Measurements from ENCODE around the gene HNRNPLL. TPM values are rescaled to one million over a fixed set of nuclear protein-coding genes. Genes with fewer than 3 reads are reported as not detected.
"Not testable (repeated sequence)": the region's sequence is repeated elsewhere in the genome, so short reads cannot be mapped to it uniquely, and the experiment has no call there.

The HNRNPLL gene
- polyA plus RNA-seq, 1 of the 3 experiments (the other 2 are of a cell fraction), result 24.4 TPM

DNA sequence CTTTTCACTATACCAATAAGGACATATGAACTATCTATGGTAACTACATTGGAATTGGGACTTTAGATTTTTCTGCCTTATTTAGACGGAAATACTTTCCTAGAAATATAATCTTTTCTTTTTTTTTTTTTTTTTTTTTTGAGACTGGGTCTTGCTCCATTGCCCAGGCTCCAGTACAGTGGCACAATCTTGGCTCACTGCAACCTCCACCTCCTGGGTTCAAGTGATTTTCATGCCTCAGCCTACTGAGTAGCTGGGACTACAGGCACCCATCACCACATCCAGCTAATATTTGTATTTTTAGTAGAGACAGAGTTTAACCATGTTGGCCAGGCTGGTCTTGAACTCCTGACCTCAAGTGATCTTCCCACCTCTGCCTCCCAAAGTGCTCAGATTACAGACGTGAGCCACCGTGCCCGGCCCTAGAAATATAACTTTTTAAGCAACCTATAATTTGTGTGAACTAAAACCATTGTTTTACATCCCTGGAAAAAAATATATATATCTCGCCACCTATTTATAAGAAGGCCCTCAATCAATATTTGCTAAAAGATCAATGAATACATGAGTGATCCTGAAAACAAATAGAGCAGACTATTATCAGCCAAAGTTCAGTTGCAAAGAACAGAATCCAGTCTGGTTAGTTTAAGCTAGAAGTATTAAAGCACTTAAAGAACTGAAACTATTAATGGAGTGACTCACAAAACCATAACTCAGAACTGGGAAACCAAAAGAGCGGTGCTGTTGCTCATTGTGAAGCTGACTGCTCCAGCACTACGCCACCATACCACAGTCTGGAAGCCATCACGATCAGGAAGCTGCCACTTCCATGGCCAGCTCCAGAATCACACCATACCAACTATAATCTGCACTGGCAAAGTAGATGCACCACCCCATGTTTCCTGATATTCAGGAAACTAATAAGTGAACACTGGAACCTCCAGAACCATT, 8.4 kb upstream of the HNRNPLL start:
- Histone ChIP-seq H3K9ac (no peak overlapping the region), H3K27ac (ENCODE audit: low read depth in 2 of 2, low read length in 1 of 2) (no peak overlapping the region), H3K36me3 (replicated peaks in 1 of 2; ENCODE audit: control insufficient read depth in 1 of 2, insufficient read depth in 2 of 2, low read length in 1 of 2) (no peaks in the 10 kb centered on the region), H3F3A (replicated peaks; ENCODE audit: insufficient read depth) (no peaks in the 10 kb centered on the region), H3K9me2 (no peaks in the 10 kb centered on the region), H3K4me3 (ENCODE audit: low read depth in 2 of 2, low read length in 1 of 2) (no peak overlapping the region), H3K9me3 (no peaks in the 10 kb centered on the region), H3K79me2 (ENCODE audit: insufficient read depth) (no peaks in the 10 kb centered on the region), H3K4me1 (ENCODE audit: control insufficient read depth in 1 of 2, insufficient read depth in 2 of 2, low read depth in 1 of 2, low read length in 1 of 2) (no peaks in the 10 kb centered on the region), H3K27me3 (ENCODE audit: insufficient read depth) (no peaks in the 10 kb centered on the region), H4K20me1 (ENCODE audit: insufficient read depth) (no peaks in the 10 kb centered on the region), H3K4me2 (no peak overlapping the region), H2AFZ (ENCODE audit: low read depth) (no peak overlapping the region)
- ChIA-PET CTCF (interaction anchor here (0.6 to 17.0 kb wide), 7 partner anchors 7 to 189 kb away, joined by 3 to 308 read pairs (median 3); partner anchors contain the start of gene HNRNPLL), POLR2A (interaction anchor here (0.6 kb wide), 1 partner anchor 106 kb away, joined by 4 read pairs; no protein-coding TSS in a partner anchor)
- WGBS (ENCODE audit: low lambda C conversion rate), result 82% methylated on average over 8 of the region's 8 CpGs
- no peak for DNase-seq
- TF ChIP-seq EZH2phosphoT487 (IDR thresholded peaks at IDR 0.05; ENCODE audit: borderline replicate concordance, low read depth) (no peak), JUND (IDR thresholded peaks at IDR 0.05) (no peak)

DNA sequence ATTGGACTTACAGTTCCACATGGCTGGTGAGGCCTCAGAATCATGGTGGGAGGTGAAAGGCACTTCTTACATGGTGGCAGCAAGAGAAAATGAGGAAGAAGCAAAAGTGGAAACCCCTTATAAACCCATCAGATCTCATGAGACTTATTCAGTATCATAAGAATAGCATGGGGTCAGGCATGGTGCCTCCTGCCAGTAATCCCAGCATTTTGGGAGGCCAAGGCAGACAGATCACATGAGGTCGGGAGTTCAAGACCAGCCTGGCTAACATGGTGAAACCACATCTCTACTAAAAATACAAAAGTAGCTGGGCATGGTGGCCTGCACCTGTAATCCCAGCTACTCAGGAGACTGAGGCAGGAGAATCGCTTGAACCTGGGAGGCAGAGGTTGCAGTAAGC, 6.5 kb upstream of the HNRNPLL start:
- H3F3A ChIP-seq (replicated peaks; ENCODE audit: insufficient read depth); H3K9me3 ChIP-seq; H3K4me2 ChIP-seq; DNase-seq; H4K20me1 ChIP-seq (ENCODE audit: insufficient read depth); H3K36me3 ChIP-seq (replicated peaks in 1 of 2; ENCODE audit: control insufficient read depth in 1 of 2, insufficient read depth in 2 of 2, low read length in 1 of 2); H3K27ac ChIP-seq (ENCODE audit: low read depth in 2 of 2, low read length in 1 of 2); H3K4me3 ChIP-seq (ENCODE audit: low read depth in 2 of 2, low read length in 1 of 2); H2AFZ ChIP-seq (ENCODE audit: low read depth); H3K9me2 ChIP-seq; H3K79me2 ChIP-seq (ENCODE audit: insufficient read depth); H3K27me3 ChIP-seq (ENCODE audit: insufficient read depth); H3K9ac ChIP-seq; H3K4me1 ChIP-seq (ENCODE audit: control insufficient read depth in 1 of 2, insufficient read depth in 2 of 2, low read depth in 1 of 2, low read length in 1 of 2): not testable (repeated sequence)
- 93% methylated on average over 2 of the region's 2 CpGs for WGBS (ENCODE audit: low lambda C conversion rate)
- ChIA-PET CTCF (interaction anchor here (1.0 to 17.0 kb wide), 2 partner anchors 17 to 27 kb away, joined by 3 to 308 read pairs; no protein-coding TSS in a partner anchor), POLR2A (interaction anchor here (0.6 kb wide), 1 partner anchor 556 kb away, joined by 3 read pairs; no protein-coding TSS in a partner anchor)

DNA sequence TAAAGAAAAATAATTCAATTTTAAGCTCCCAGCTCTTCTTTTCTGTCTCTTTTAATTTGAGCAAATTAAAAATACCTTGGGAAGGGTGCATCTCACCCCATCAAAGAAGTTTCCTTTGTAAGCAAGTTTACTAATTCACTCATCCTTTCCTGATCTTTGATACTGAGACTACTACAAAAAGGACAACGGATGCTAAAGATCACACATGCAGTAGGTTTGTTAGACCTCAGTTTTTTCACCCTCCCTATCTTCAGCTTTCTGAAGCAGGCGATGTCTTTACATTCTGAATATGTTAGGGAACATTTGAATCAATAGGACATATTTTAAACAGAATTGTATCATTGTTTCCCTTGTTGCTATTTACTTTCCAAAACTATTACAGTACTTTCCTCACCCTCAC, 6.0 kb upstream of the HNRNPLL start:
- Histone ChIP-seq H3K4me1 (ENCODE audit: control insufficient read depth in 1 of 2, insufficient read depth in 2 of 2, low read depth in 1 of 2, low read length in 1 of 2) (peaks cover 0 to 3% of the 10 kb centered on the region in 2 experiments; a peak in 2 of 4 replicates), H3K27ac (ENCODE audit: low read depth in 2 of 2, low read length in 1 of 2) (no peak overlapping the region), H3K79me2 (ENCODE audit: insufficient read depth) (no peaks in the 10 kb centered on the region), H3K36me3 (replicated peaks in 1 of 2; ENCODE audit: control insufficient read depth in 1 of 2, insufficient read depth in 2 of 2, low read length in 1 of 2) (no peaks in the 10 kb centered on the region), H3K9me3 (no peaks in the 10 kb centered on the region), H2AFZ (ENCODE audit: low read depth) (no peak overlapping the region), H3K4me2 (no peak overlapping the region), H3K9ac (no peak overlapping the region), H4K20me1 (ENCODE audit: insufficient read depth) (no peaks in the 10 kb centered on the region), H3F3A (replicated peaks; ENCODE audit: insufficient read depth) (peaks cover 8% of the 10 kb centered on the region), H3K4me3 (ENCODE audit: low read depth in 2 of 2, low read length in 1 of 2) (no peak overlapping the region), H3K27me3 (ENCODE audit: insufficient read depth) (no peaks in the 10 kb centered on the region), H3K9me2 (no peaks in the 10 kb centered on the region)
- 88% methylated on average over 2 of the region's 2 CpGs for WGBS (ENCODE audit: low lambda C conversion rate)
- POLR2A ChIA-PET, result no interaction called here
- TF ChIP-seq EP300 (IDR thresholded peaks at IDR 0.05; ENCODE audit: borderline replicate concordance in 1 of 2, low read depth in 1 of 2, low read length in 1 of 2) (no peak), YY1 (IDR thresholded peaks at IDR 0.05; ENCODE audit: low read depth) (no peak), TAF1 (IDR thresholded peaks at IDR 0.05; ENCODE audit: borderline replicate concordance, low read depth, low read length) (no peak), FOXM1 (IDR thresholded peaks at IDR 0.05; ENCODE audit: low read depth) (no peak), RFX5 (IDR thresholded peaks at IDR 0.05; ENCODE audit: low read length) (no peak), JUND (IDR thresholded peaks at IDR 0.05) (no peak), SIN3A (IDR thresholded peaks at IDR 0.05; ENCODE audit: borderline replicate concordance, low read depth, low read length) (no peak)
- TF ChIP-seq, protein P1, sequence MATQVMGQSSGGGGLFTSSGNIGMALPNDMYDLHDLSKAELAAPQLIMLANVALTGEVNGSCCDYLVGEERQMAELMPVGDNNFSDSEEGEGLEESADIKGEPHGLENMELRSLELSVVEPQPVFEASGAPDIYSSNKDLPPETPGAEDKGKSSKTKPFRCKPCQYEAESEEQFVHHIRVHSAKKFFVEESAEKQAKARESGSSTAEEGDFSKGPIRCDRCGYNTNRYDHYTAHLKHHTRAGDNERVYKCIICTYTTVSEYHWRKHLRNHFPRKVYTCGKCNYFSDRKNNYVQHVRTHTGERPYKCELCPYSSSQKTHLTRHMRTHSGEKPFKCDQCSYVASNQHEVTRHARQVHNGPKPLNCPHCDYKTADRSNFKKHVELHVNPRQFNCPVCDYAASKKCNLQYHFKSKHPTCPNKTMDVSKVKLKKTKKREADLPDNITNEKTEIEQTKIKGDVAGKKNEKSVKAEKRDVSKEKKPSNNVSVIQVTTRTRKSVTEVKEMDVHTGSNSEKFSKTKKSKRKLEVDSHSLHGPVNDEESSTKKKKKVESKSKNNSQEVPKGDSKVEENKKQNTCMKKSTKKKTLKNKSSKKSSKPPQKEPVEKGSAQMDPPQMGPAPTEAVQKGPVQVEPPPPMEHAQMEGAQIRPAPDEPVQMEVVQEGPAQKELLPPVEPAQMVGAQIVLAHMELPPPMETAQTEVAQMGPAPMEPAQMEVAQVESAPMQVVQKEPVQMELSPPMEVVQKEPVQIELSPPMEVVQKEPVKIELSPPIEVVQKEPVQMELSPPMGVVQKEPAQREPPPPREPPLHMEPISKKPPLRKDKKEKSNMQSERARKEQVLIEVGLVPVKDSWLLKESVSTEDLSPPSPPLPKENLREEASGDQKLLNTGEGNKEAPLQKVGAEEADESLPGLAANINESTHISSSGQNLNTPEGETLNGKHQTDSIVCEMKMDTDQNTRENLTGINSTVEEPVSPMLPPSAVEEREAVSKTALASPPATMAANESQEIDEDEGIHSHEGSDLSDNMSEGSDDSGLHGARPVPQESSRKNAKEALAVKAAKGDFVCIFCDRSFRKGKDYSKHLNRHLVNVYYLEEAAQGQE (IDR thresholded peaks at IDR 0.05; ENCODE audit: low read depth, low read length), result no peak
- TF ChIP-seq, protein P2, sequence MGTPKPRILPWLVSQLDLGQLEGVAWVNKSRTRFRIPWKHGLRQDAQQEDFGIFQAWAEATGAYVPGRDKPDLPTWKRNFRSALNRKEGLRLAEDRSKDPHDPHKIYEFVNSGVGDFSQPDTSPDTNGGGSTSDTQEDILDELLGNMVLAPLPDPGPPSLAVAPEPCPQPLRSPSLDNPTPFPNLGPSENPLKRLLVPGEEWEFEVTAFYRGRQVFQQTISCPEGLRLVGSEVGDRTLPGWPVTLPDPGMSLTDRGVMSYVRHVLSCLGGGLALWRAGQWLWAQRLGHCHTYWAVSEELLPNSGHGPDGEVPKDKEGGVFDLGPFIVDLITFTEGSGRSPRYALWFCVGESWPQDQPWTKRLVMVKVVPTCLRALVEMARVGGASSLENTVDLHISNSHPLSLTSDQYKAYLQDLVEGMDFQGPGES (IDR thresholded peaks at IDR 0.05; ENCODE audit: low read depth, low read length), result no peak
- CTCF ChIA-PET, result interaction anchor here (1.0 to 17.0 kb wide), 2 partner anchors 17 to 27 kb away, joined by 3 to 308 read pairs; no protein-coding TSS in a partner anchor
- no peak for DNase-seq

Measured in SK-N-SH (cell line).